Liver (tissue), 9 donors: ENCODE data around the gene S1PR1. TPM values are rescaled to one million over a fixed set of nuclear protein-coding genes. Genes with fewer than 3 reads are reported as not detected.

ENCODE experiments used
- DNase-seq: peaks from one replicate; pipeline ENCODE4 v3.0.0-alpha.2; 2017; ENCODE audit warnings: low spot score
- H3K27ac ChIP-seq, 2 donors: one replicate each; pipeline ENCODE4 v1.7.0; 2013; ENCODE audit warnings: inconsistent platforms in 2 of 2, low read length in 2 of 2, control low read depth in 1 of 2, low read depth in 1 of 2, mild to moderate bottlenecking in 1 of 2
- H3K27me3 ChIP-seq, 4 donors: one replicate each; pipeline versions ENCODE4 v1.6.1 to v1.7.0; 2013; ENCODE audit warnings: low read length in 3 of 4, inconsistent platforms in 1 of 4, mild to moderate bottlenecking in 1 of 4, moderate library complexity in 1 of 4; ENCODE audit not compliant: control insufficient read depth in 4 of 4, insufficient read depth in 4 of 4
- H3K36me3 ChIP-seq, 4 donors: one replicate each; pipeline versions ENCODE4 v1.6.1 to v1.7.0; 2013; ENCODE audit warnings: low read length in 3 of 4, mild to moderate bottlenecking in 3 of 4, low read depth in 1 of 4, moderate library complexity in 1 of 4; ENCODE audit not compliant: control insufficient read depth in 4 of 4, insufficient read depth in 3 of 4
- H3K4me1 ChIP-seq, 4 donors: one replicate each; pipeline versions ENCODE4 v1.6.1 to v1.7.0; 2013; ENCODE audit warnings: low read length in 3 of 4, mild to moderate bottlenecking in 3 of 4, moderate library complexity in 1 of 4; ENCODE audit not compliant: control insufficient read depth in 4 of 4, insufficient read depth in 4 of 4
- H3K4me3 ChIP-seq, 3 donors: one replicate each; pipeline versions ENCODE4 v1.6.1 to v1.7.0; 2013; ENCODE audit warnings: low read length in 3 of 3, control low read depth in 1 of 3, low read depth in 1 of 3, mild to moderate bottlenecking in 1 of 3
- H3K9ac ChIP-seq, 2 donors: one replicate each; pipeline ENCODE4 v1.7.0; 2013; ENCODE audit warnings: low read length in 2 of 2, mild to moderate bottlenecking in 2 of 2, moderate library complexity in 2 of 2, control low read depth in 1 of 2, low read depth in 1 of 2
- H3K9me3 ChIP-seq, 4 donors: one replicate each; pipeline versions ENCODE4 v1.6.1 to v1.7.0; 2013; ENCODE audit warnings: low read length in 3 of 4; ENCODE audit not compliant: control insufficient read depth in 4 of 4
- EGR1 ChIP-seq, 2 donors: IDR thresholded peaks; 2 replicates each; pipeline ENCODE4 v1.6.1; 2016 to 2018; ENCODE audit warnings: antibody characterized with exemption in 2 of 2, low read depth in 2 of 2
- FOXA1 ChIP-seq: IDR thresholded peaks from 2 replicates; pipeline ENCODE4 v1.6.1; 2016; ENCODE audit warnings: antibody characterized with exemption
- FOXA2 ChIP-seq: IDR thresholded peaks from 2 replicates; pipeline ENCODE4 v1.6.1; 2016; ENCODE audit warnings: antibody characterized with exemption
- GABPA ChIP-seq, 2 donors: IDR thresholded peaks in 1 of 2; conservative IDR thresholded peaks in 1 of 2; 2 replicates each; pipeline ENCODE4 v1.6.1; 2016; ENCODE audit warnings: antibody characterized with exemption in 2 of 2, mild to moderate bottlenecking in 1 of 2, moderate library complexity in 1 of 2
- HNF4A ChIP-seq, 2 donors: conservative IDR thresholded peaks; 2 replicates each; pipeline ENCODE4 v1.6.1; 2016; ENCODE audit warnings: antibody characterized with exemption in 2 of 2, mild to moderate bottlenecking in 2 of 2
- HNF4G ChIP-seq: IDR thresholded peaks from 2 replicates; pipeline ENCODE4 v1.6.1; 2016; ENCODE audit warnings: antibody characterized with exemption
- JUND ChIP-seq, 2 donors: IDR thresholded peaks; 2 replicates each; pipeline ENCODE4 v1.6.1; 2016; ENCODE audit warnings: antibody characterized with exemption in 2 of 2
- NR2F2 ChIP-seq: IDR thresholded peaks from 2 replicates; pipeline ENCODE4 v1.6.1; 2016; ENCODE audit warnings: antibody characterized with exemption
- RAD21 ChIP-seq, 2 donors: IDR thresholded peaks; 2 replicates each; pipeline ENCODE4 v1.6.1; 2016; ENCODE audit warnings: antibody characterized with exemption in 2 of 2, mild to moderate bottlenecking in 2 of 2
- RXRA ChIP-seq, 2 donors: IDR thresholded peaks; 2 replicates each; pipeline ENCODE4 v1.6.1; 2017 to 2018; ENCODE audit warnings: antibody characterized with exemption in 2 of 2, mild to moderate bottlenecking in 1 of 2
- SP1 ChIP-seq: IDR thresholded peaks from 2 replicates; pipeline ENCODE4 v1.6.1; 2018; ENCODE audit warnings: antibody characterized with exemption, mild to moderate bottlenecking
- TAF1 ChIP-seq: conservative IDR thresholded peaks from 2 replicates; pipeline ENCODE4 v1.6.1; 2016; ENCODE audit warnings: antibody characterized with exemption, mild to moderate bottlenecking
- YY1 ChIP-seq: IDR thresholded peaks from 2 replicates; pipeline ENCODE4 v1.6.1; 2016; ENCODE audit warnings: antibody characterized with exemption, mild to moderate bottlenecking
- WGBS: extraction: QIAGEN DNeasy Blood & Tissue Kit; methylation state at CpG from one replicate; pipeline ENCODE4 v1.1.7; 2013; 5-methylcytosine and 5-hydroxymethylcytosine counted together
- polyA plus RNA-seq, 2 donors: library from polyadenylated mRNA; stranded (reverse) in 1 of 2; unstranded in 1 of 2; fragments of 200-250 nt in 1 of 2; fragments of >200 nt in 1 of 2; fragmentation: Nextera tagmentation in 1 of 2; extraction: Ambion mirVana in 1 of 2; gene quantifications; one replicate each; pipeline versions ENCODE4 v1.2.1 to v1.2.3, GENCODE V29; 2013 to 2015
- total RNA-seq, 2 donors: library from RNA; depleted of rRNA; stranded (reverse); fragments of >200 nt; gene quantifications; one replicate each; pipeline ENCODE4 v1.2.3, GENCODE V29; 2014
- TF ChIP-seq, protein P1 (sequence below): IDR thresholded peaks from 2 replicates; pipeline ENCODE4 v1.6.1; 2016; ENCODE audit warnings: antibody characterized with exemption
- TF ChIP-seq, protein P2 (sequence below): IDR thresholded peaks from 2 replicates; pipeline ENCODE4 v1.6.1; 2016; ENCODE audit warnings: antibody characterized with exemption
- TF ChIP-seq, protein P3 (sequence below): IDR thresholded peaks from 2 replicates; pipeline ENCODE4 v1.6.1; 2016; ENCODE audit warnings: antibody characterized with exemption
- TF ChIP-seq, protein P4 (sequence below): IDR thresholded peaks from 2 replicates; pipeline ENCODE4 v1.6.1; 2016; ENCODE audit warnings: antibody characterized with exemption, mild to moderate bottlenecking
- TF ChIP-seq, protein P5 (sequence below): fragments of 150-350 bp; IDR thresholded peaks from 2 replicates; pipeline ENCODE4 v1.5.1; 2017; ENCODE audit warnings: improper control_type of control experiment, low read depth, low read length; ENCODE audit not compliant: missing input control
- donor health status: healthy.
- donor health status: healthy.
- donor health status: healthy.
- donor health status: healthy.
- donor health status: healthy.

Gene S1PR1
- total and polyA plus RNA-seq, 4 donors, result 7.8 to 13.9 (median 11.1) TPM

DNA sequence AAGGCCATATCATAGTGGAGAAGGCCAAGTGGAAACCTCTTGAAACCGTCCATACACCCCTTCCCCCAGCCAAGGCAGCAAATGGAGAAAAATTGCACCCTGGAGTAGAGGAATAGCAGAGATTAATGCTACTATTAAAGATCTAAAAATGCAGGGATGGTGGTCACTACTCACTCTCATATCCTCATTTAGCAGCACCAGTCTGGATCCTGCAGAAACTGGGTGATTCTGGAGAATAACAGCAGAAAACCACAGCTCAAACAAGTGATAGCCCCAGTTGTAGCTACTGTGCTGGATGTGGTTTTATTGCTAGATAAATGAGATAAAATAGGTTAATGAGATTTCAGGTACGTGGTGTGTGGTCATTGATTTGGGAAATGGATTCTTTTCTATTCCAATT, 30.3 kb downstream of the S1PR1 start:
- peaks cover 0 to 14% (median 6%) of the 10 kb centered on the region in 4 donors for H3K4me1 ChIP-seq
- peaks cover 0 to 2% (median 0%) of the 10 kb centered on the region in 4 donors for H3K9me3 ChIP-seq
- H3K9ac ChIP-seq, result no peak overlapping the region
- no peak for DNase-seq
- no peak overlapping the region for H3K27ac ChIP-seq
- no peaks in the 10 kb centered on the region for H3K36me3 ChIP-seq
- H3K27me3 ChIP-seq, result no peaks in the 10 kb centered on the region
- no peak for TF ChIP-seq FOXA1
- no peak for TF ChIP-seq HNF4A (conservative IDR thresholded peaks at IDR 0.05)
- TF ChIP-seq RAD21 (IDR thresholded peaks at IDR 0.05), result no peak
- no peak for TF ChIP-seq EGR1 (IDR thresholded peaks at IDR 0.05; ENCODE audit: low read depth in 2 of 2)
- TF ChIP-seq, protein P1, sequence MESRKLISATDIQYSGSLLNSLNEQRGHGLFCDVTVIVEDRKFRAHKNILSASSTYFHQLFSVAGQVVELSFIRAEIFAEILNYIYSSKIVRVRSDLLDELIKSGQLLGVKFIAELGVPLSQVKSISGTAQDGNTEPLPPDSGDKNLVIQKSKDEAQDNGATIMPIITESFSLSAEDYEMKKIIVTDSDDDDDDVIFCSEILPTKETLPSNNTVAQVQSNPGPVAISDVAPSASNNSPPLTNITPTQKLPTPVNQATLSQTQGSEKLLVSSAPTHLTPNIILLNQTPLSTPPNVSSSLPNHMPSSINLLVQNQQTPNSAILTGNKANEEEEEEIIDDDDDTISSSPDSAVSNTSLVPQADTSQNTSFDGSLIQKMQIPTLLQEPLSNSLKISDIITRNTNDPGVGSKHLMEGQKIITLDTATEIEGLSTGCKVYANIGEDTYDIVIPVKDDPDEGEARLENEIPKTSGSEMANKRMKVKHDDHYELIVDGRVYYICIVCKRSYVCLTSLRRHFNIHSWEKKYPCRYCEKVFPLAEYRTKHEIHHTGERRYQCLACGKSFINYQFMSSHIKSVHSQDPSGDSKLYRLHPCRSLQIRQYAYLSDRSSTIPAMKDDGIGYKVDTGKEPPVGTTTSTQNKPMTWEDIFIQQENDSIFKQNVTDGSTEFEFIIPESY, result no peak
- TF ChIP-seq FOXA2, result no peak
- TF ChIP-seq, protein P2, sequence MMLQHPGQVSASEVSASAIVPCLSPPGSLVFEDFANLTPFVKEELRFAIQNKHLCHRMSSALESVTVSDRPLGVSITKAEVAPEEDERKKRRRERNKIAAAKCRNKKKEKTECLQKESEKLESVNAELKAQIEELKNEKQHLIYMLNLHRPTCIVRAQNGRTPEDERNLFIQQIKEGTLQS, result no peak
- TF ChIP-seq, protein P3, sequence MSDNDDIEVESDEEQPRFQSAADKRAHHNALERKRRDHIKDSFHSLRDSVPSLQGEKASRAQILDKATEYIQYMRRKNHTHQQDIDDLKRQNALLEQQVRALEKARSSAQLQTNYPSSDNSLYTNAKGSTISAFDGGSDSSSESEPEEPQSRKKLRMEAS, result no peak
- WGBS, result 89% methylated on average over 2 of the region's 2 CpGs
- H3K4me3 ChIP-seq, result no peak overlapping the region

DNA sequence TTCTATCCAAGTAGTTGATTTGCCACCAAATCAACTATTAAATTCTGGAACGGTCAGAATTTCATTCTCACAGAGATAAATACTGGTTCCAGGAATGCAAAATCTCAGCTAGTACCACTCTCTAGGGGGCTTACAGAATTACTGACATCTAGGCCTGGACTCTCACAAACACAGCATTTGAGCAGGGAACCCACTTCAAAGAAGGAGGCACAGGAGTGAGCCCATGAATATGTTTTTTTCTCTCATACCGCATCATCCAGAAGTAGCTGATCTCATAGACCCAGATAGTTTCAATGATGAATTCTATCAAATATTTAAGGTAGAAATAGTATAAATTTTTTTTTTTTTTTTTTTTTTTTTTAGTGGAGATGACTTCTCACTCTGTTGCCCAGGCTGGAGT, 32.1 kb downstream of the S1PR1 start:
- Histone ChIP-seq H3K4me3 (no peak overlapping the region), H3K27ac (no peak overlapping the region), H3K4me1 (peaks cover 0 to 9% (median 6%) of the 10 kb centered on the region in 4 donors), H3K36me3 (no peaks in the 10 kb centered on the region), H3K27me3 (no peaks in the 10 kb centered on the region), H3K9me3 (peaks cover 0 to 2% (median 0%) of the 10 kb centered on the region in 4 donors), H3K9ac (no peak overlapping the region)
- WGBS, result 98% methylated on average over 2 of the region's 2 CpGs
- TF ChIP-seq TAF1, result no peak
- no peak for TF ChIP-seq HNF4A (conservative IDR thresholded peaks at IDR 0.05)
- no peak for TF ChIP-seq FOXA2
- no peak for TF ChIP-seq RXRA (IDR thresholded peaks at IDR 0.05)
- TF ChIP-seq RAD21 (IDR thresholded peaks at IDR 0.05), result no peak
- TF ChIP-seq, protein P3, result no peak
- TF ChIP-seq HNF4G, result no peak
- no peak for TF ChIP-seq GABPA (IDR thresholded peaks at IDR 0.05 in 1 of 2, conservative IDR thresholded peaks at IDR 0.05 in 1 of 2)
- TF ChIP-seq FOXA1, result no peak
- TF ChIP-seq, protein P2, result no peak
- no peak for TF ChIP-seq YY1
- TF ChIP-seq, protein P4, sequence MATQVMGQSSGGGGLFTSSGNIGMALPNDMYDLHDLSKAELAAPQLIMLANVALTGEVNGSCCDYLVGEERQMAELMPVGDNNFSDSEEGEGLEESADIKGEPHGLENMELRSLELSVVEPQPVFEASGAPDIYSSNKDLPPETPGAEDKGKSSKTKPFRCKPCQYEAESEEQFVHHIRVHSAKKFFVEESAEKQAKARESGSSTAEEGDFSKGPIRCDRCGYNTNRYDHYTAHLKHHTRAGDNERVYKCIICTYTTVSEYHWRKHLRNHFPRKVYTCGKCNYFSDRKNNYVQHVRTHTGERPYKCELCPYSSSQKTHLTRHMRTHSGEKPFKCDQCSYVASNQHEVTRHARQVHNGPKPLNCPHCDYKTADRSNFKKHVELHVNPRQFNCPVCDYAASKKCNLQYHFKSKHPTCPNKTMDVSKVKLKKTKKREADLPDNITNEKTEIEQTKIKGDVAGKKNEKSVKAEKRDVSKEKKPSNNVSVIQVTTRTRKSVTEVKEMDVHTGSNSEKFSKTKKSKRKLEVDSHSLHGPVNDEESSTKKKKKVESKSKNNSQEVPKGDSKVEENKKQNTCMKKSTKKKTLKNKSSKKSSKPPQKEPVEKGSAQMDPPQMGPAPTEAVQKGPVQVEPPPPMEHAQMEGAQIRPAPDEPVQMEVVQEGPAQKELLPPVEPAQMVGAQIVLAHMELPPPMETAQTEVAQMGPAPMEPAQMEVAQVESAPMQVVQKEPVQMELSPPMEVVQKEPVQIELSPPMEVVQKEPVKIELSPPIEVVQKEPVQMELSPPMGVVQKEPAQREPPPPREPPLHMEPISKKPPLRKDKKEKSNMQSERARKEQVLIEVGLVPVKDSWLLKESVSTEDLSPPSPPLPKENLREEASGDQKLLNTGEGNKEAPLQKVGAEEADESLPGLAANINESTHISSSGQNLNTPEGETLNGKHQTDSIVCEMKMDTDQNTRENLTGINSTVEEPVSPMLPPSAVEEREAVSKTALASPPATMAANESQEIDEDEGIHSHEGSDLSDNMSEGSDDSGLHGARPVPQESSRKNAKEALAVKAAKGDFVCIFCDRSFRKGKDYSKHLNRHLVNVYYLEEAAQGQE, result no peak
- TF ChIP-seq, protein P5, sequence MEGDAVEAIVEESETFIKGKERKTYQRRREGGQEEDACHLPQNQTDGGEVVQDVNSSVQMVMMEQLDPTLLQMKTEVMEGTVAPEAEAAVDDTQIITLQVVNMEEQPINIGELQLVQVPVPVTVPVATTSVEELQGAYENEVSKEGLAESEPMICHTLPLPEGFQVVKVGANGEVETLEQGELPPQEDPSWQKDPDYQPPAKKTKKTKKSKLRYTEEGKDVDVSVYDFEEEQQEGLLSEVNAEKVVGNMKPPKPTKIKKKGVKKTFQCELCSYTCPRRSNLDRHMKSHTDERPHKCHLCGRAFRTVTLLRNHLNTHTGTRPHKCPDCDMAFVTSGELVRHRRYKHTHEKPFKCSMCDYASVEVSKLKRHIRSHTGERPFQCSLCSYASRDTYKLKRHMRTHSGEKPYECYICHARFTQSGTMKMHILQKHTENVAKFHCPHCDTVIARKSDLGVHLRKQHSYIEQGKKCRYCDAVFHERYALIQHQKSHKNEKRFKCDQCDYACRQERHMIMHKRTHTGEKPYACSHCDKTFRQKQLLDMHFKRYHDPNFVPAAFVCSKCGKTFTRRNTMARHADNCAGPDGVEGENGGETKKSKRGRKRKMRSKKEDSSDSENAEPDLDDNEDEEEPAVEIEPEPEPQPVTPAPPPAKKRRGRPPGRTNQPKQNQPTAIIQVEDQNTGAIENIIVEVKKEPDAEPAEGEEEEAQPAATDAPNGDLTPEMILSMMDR, result no peak
- TF ChIP-seq, protein P1, result no peak
- TF ChIP-seq SP1, result no peak
- no peak for TF ChIP-seq JUND (IDR thresholded peaks at IDR 0.05)
- TF ChIP-seq EGR1 (IDR thresholded peaks at IDR 0.05; ENCODE audit: low read depth in 2 of 2), result no peak
- TF ChIP-seq NR2F2, result no peak
- DNase-seq, result no peak
